ENCODE results near the gene SP140. TPM values are rescaled to one million over a fixed set of nuclear protein-coding genes. Genes with fewer than 3 reads are reported as not detected.

Gene SP140
- total and polyA plus RNA-seq, 2 of the 13 experiments (the other 11 are each of a cell fraction or from before 2014, with no cell fraction given), result 0.57 to 0.80 TPM

GRCh38 chr2:230326453-230327417, 101.2 kb downstream of the SP140 start, which contains the start of gene SP140L:
SP140L (plus strand) TSS chr2:230327193; CDS start chr2:230327270, 77 bp downstream.
- Histone ChIP-seq H2AFZ (ENCODE audit: low read length) (peak within 1 kb of the TSS; percentile 93), H3K79me2 (ENCODE audit: insufficient read depth, low read length) (peaks cover 3% of the 10 kb centered on the region), H3K36me3 (replicated peaks in 1 of 2; ENCODE audit: control insufficient read depth in 1 of 2, insufficient read depth in 2 of 2, low read length in 2 of 2) (no peaks in the 10 kb centered on the region), H3K4me2 (ENCODE audit: low read depth, low read length) (peak within 1 kb of the TSS; percentile 78), H4K20me1 (ENCODE audit: insufficient read depth, low read length) (no peaks in the 10 kb centered on the region), H3K4me3 (replicated peaks in 1 of 3; ENCODE audit: insufficient read depth in 1 of 3, low read depth in 2 of 3, low read length in 3 of 3) (peak within 1 kb of the TSS; percentile 64 to 74 (median 71)), H3K9ac (ENCODE audit: insufficient read depth, low read depth, low read length) (peak within 1 kb of the TSS; percentile 75), H3K27me3 (ENCODE audit: control insufficient read depth in 1 of 2, insufficient read depth in 2 of 2, low read length in 2 of 2) (no peaks in the 10 kb centered on the region; a peak in 1 of 5 replicates), H3K27ac (ENCODE audit: extremely low read length, insufficient read depth, low read length) (peak within 1 kb of the TSS; percentile 80), H3K4me1 (ENCODE audit: insufficient read depth, low read length) (peaks cover 64% of the 10 kb centered on the region), H3K9me3 (ENCODE audit: low read length) (no peaks in the 10 kb centered on the region)
- intact Hi-C loops (cut with micrococcal nuclease; ENCODE audit: unreplicated experiment), result loop anchor here (2.0 kb wide), 1 partner anchor 84 kb away; no protein-coding TSS in a partner anchor
- POLR2A ChIA-PET, result interaction anchor here (0.6 to 1.5 kb wide), 11 partner anchors 10 to 333 kb away, joined by 3 to 10 read pairs (median 4); partner anchors contain the start of genes SP100 and SP110
- ATAC-seq (peak; percentile 95), FAIRE-seq (peak; percentile 79), DNase-seq (ENCODE audit: low spot score) (peak; percentile 82)
- in situ Hi-C loops (cut with HindIII; ENCODE audit: extremely low pct_ligation_motif_present, low pct_unique_long_range_greater_than_20kb), result no loop called here
- CTCF ChIA-PET (ENCODE audit: low intra/inter-chr PET ratio, low total read pairs), result no interaction called here
- WGBS (ENCODE audit: low lambda C conversion rate), result under 1% methylated on average over 11 of the region's 11 CpGs
- TSS peak; percentile 87 for BruUV-seq (replicated peaks)
- peak; percentile 90 for TF ChIP-seq ELF1 (CRISPR knock-in tag; IDR thresholded peaks at IDR 0.05)
- TF ChIP-seq TOPORS (CRISPR knock-in tag; IDR thresholded peaks at IDR 0.05), result peak; percentile 74; the same call in 1 of the 2 replicates
- no peak for TF ChIP-seq MAFK (conservative IDR thresholded peaks at IDR 0.05 in 1 of 2, IDR thresholded peaks at IDR 0.05 in 1 of 2; ENCODE audit: low read length in 2 of 2)
- no peak for TF ChIP-seq ZNF552 (CRISPR knock-in tag; IDR thresholded peaks at IDR 0.05; ENCODE audit: borderline replicate concordance)
- peak; percentile 71 for TF ChIP-seq HOXA3 (CRISPR knock-in tag; IDR thresholded peaks at IDR 0.05)
- TF ChIP-seq ZNF674 (CRISPR knock-in tag; IDR thresholded peaks at IDR 0.05; ENCODE audit: low read depth), result no peak
- no peak for TF ChIP-seq ZNF776 (CRISPR knock-in tag; IDR thresholded peaks at IDR 0.05)
- peak; percentile 93 for TF ChIP-seq PHF20 (CRISPR knock-in tag; IDR thresholded peaks at IDR 0.05)
- 0 out of 2 replicates have a peak, but pooled peaks have one; percentile 52 for TF ChIP-seq ZNF263 (CRISPR knock-in tag; IDR thresholded peaks at IDR 0.05)
- TF ChIP-seq, protein P1, sequence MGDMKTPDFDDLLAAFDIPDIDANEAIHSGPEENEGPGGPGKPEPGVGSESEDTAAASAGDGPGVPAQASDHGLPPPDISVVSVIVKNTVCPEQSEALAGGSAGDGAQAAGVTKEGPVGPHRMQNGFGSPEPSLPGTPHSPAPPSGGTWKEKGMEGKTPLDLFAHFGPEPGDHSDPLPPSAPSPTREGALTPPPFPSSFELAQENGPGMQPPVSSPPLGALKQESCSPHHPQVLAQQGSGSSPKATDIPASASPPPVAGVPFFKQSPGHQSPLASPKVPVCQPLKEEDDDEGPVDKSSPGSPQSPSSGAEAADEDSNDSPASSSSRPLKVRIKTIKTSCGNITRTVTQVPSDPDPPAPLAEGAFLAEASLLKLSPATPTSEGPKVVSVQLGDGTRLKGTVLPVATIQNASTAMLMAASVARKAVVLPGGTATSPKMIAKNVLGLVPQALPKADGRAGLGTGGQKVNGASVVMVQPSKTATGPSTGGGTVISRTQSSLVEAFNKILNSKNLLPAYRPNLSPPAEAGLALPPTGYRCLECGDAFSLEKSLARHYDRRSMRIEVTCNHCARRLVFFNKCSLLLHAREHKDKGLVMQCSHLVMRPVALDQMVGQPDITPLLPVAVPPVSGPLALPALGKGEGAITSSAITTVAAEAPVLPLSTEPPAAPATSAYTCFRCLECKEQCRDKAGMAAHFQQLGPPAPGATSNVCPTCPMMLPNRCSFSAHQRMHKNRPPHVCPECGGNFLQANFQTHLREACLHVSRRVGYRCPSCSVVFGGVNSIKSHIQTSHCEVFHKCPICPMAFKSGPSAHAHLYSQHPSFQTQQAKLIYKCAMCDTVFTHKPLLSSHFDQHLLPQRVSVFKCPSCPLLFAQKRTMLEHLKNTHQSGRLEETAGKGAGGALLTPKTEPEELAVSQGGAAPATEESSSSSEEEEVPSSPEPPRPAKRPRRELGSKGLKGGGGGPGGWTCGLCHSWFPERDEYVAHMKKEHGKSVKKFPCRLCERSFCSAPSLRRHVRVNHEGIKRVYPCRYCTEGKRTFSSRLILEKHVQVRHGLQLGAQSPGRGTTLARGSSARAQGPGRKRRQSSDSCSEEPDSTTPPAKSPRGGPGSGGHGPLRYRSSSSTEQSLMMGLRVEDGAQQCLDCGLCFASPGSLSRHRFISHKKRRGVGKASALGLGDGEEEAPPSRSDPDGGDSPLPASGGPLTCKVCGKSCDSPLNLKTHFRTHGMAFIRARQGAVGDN (CRISPR knock-in tag; IDR thresholded peaks at IDR 0.05), result peak; percentile 95
- TF ChIP-seq, protein P2, sequence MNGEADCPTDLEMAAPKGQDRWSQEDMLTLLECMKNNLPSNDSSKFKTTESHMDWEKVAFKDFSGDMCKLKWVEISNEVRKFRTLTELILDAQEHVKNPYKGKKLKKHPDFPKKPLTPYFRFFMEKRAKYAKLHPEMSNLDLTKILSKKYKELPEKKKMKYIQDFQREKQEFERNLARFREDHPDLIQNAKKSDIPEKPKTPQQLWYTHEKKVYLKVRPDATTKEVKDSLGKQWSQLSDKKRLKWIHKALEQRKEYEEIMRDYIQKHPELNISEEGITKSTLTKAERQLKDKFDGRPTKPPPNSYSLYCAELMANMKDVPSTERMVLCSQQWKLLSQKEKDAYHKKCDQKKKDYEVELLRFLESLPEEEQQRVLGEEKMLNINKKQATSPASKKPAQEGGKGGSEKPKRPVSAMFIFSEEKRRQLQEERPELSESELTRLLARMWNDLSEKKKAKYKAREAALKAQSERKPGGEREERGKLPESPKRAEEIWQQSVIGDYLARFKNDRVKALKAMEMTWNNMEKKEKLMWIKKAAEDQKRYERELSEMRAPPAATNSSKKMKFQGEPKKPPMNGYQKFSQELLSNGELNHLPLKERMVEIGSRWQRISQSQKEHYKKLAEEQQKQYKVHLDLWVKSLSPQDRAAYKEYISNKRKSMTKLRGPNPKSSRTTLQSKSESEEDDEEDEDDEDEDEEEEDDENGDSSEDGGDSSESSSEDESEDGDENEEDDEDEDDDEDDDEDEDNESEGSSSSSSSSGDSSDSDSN (CRISPR knock-in tag; IDR thresholded peaks at IDR 0.05), result peak; percentile 83
- peak; percentile 25; the same call in 1 of the 2 replicates for TF ChIP-seq RARA (CRISPR knock-in tag; IDR thresholded peaks at IDR 0.05)
- peak; percentile 68; the same call in 1 of the 2 replicates for TF ChIP-seq HOXD1 (CRISPR knock-in tag; IDR thresholded peaks at IDR 0.05)
- peak; percentile 92 for TF ChIP-seq THAP11 (CRISPR knock-in tag; IDR thresholded peaks at IDR 0.05)
